NT2/D1 (cell line): ENCODE measurements around the gene EDAR.

Source experiments
- DNase-seq: peaks from one replicate; pipeline ENCODE4 v3.0.0-alpha.2; 2011; ENCODE audit warnings: low read depth, low spot score
- H3K27me3 ChIP-seq: 2 replicates; pipeline ENCODE4 v1.6.0; 2011; ENCODE audit warnings: mild to moderate bottlenecking; ENCODE audit not compliant: insufficient read length, insufficient read depth
- H3K36me3 ChIP-seq: 2 replicates; pipeline ENCODE4 v1.6.1; 2011; ENCODE audit warnings: mild to moderate bottlenecking, low read length, mixed read lengths; ENCODE audit not compliant: insufficient read depth, insufficient read length
- H3K4me1 ChIP-seq: 2 replicates; pipeline ENCODE4 v1.5.1; 2011; ENCODE audit not compliant: insufficient read depth, insufficient read length
- H3K4me3 ChIP-seq: 2 replicates; pipeline ENCODE4 v1.5.1; 2011; ENCODE audit warnings: low read depth; ENCODE audit not compliant: insufficient read length
- H3K9ac ChIP-seq: 2 replicates; pipeline ENCODE4 v1.6.0; 2011; ENCODE audit warnings: low read depth; ENCODE audit not compliant: insufficient read length
- H3K9me3 ChIP-seq: 2 replicates; pipeline ENCODE4 v1.5.1; 2011; ENCODE audit warnings: mild to moderate bottlenecking, low read length; ENCODE audit not compliant: insufficient read depth
- SUZ12 ChIP-seq: IDR thresholded peaks from 2 replicates; pipeline ENCODE4 v1.6.1; 2011; ENCODE audit not compliant: insufficient read length, insufficient read depth; ENCODE audit errors: extremely low read depth
- YY1 ChIP-seq: IDR thresholded peaks from 2 replicates; pipeline ENCODE4 v1.6.1; 2011; ENCODE audit not compliant: insufficient read length, insufficient read depth
- ZNF274 ChIP-seq: IDR thresholded peaks from 2 replicates; pipeline ENCODE4 v1.6.1; 2011; ENCODE audit warnings: mild to moderate bottlenecking, low read depth, low read length

EDAR gene

DNA sequence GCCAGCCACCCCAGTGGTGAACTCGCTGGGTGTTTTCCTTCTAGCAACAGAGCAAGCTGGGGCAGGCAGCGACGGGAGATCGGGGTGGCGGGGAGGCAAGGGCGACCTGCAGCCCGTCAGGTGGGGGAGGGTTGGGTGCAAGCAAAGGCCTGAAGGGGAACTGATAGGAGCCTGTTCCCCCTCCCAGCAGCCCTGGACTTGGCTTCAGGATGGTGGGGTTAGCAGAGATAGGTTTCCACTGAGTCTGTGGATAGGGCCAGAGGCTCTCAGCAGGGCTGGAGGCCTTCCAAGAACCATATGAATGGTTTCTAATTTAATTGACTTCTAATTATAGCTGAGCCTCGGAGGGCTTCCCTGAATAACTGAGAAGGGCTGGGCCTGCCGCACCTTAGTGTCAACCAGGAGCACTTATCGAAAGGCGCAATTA lies 55.3 kb downstream of the EDAR start:
- H3K27me3 ChIP-seq = no peaks in the 10 kb centered on the region

DNA sequence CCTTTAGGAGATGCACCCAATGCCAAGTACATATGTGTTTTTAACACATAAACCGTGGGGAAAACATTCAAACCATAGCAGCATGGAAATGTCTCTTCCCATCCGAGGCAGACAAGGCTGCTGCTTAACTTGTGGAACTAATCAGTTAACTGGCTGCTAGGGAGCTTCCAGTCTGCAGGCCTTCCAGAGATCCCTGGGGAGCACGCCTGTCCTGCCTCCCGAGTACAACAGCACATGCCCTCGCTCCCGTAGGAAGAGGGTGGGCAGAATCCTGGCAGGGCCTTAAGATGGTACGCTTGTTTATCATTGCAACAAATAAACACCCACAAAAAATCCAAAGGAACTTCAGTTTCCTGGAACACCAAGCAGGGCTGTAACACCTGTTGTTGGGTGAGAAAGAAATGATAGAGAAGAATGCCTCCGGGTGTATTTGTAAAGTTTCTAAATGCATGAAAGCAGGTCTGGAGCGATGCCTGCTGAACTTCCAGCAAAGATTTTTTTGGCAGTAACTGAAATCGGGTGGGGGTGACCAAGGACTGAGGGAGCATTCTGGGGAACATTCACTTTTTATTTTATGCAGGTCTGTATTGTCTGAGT lies 56.2 kb downstream of the EDAR start:
- H3K27me3 ChIP-seq = no peaks in the 10 kb centered on the region
- TF ChIP-seq ZNF274 (no peak), SUZ12 (no peak), YY1 (no peak)

More for the DNA sequence above, 55.3 kb downstream of the EDAR start:
- Histone ChIP-seq H3K4me1 (peaks cover 13% of the 10 kb centered on the region), H3K9me3 (no peaks in the 10 kb centered on the region), H3K9ac (no peak overlapping the region), H3K36me3 (no peaks in the 10 kb centered on the region), H3K4me3 (no peak overlapping the region)
- TF ChIP-seq YY1 (no peak), SUZ12 (no peak), ZNF274 (no peak)
- no peak for DNase-seq

DNA sequence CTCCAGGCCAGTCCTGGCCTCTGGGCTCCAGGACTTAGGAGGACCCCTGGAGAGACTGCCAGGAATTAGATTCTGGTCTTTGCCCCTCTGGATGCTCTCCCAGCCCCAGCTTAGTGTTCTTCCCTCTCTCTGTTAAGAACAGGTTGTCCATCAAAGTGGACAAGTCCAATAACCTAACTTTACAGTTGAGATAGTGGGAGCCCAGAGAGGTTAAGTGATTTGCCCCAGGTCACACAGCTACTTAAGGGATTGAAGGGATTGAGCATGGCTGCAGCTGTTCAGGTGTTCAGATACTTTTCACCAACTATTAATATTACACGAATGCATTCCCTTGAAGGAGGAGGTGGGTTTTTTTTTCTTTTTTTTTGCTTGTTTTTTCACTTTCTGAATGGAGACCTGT lies 57.6 kb downstream of the EDAR start:
- DNase-seq = no peak
- Histone ChIP-seq H3K9ac (no peak overlapping the region), H3K4me1 (peaks cover 16% of the 10 kb centered on the region), H3K36me3 (no peaks in the 10 kb centered on the region), H3K9me3 (no peaks in the 10 kb centered on the region), H3K27me3 (no peaks in the 10 kb centered on the region), H3K4me3 (no peak overlapping the region)
- no peak for TF ChIP-seq YY1
- no peak for TF ChIP-seq ZNF274
- no peak for TF ChIP-seq SUZ12

More for the DNA sequence above, 56.2 kb downstream of the EDAR start:
- Histone ChIP-seq H3K9me3 (no peaks in the 10 kb centered on the region), H3K36me3 (no peaks in the 10 kb centered on the region), H3K9ac (no peak overlapping the region), H3K4me1 (peaks cover 13% of the 10 kb centered on the region), H3K4me3 (no peak overlapping the region)
- DNase-seq = no peak

DNA sequence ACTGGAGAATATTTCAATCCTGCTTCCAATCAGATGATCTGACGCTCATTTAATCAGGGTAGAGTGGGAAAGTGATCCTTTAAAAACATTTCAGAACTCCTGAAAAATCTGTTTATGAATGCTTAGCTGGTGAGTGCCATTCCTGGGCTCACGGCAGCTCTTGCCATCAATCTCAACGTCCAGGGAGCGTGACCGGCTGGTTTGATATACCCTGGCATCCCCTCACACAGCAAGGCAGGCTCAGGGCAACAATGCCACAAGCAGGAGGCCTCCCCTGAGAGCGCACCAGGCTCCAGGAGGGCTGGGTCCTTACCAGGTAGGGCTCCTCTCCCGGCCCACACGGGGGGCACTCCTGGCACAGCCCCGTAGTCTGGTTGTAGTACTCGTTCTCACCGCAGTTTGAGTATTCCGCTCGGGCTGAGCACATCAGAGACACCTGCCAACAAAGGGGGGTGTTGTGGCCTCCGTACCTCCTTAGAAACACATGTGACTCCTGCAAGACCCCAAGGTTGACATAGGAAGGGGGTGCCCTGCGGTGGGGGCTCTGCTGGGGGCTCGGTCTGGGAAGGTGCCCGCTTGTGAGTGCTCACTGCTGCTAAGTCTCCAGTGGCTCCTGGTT lies 59.1 kb downstream of the EDAR start:
- Histone ChIP-seq H3K9ac (no peak overlapping the region), H3K4me3 (no peak overlapping the region), H3K27me3 (no peaks in the 10 kb centered on the region), H3K4me1 (peaks cover 16% of the 10 kb centered on the region), H3K9me3 (no peaks in the 10 kb centered on the region), H3K36me3 (no peaks in the 10 kb centered on the region)
- DNase-seq = no peak
- no peak for TF ChIP-seq SUZ12
- no peak for TF ChIP-seq YY1
- TF ChIP-seq ZNF274 = no peak

DNA sequence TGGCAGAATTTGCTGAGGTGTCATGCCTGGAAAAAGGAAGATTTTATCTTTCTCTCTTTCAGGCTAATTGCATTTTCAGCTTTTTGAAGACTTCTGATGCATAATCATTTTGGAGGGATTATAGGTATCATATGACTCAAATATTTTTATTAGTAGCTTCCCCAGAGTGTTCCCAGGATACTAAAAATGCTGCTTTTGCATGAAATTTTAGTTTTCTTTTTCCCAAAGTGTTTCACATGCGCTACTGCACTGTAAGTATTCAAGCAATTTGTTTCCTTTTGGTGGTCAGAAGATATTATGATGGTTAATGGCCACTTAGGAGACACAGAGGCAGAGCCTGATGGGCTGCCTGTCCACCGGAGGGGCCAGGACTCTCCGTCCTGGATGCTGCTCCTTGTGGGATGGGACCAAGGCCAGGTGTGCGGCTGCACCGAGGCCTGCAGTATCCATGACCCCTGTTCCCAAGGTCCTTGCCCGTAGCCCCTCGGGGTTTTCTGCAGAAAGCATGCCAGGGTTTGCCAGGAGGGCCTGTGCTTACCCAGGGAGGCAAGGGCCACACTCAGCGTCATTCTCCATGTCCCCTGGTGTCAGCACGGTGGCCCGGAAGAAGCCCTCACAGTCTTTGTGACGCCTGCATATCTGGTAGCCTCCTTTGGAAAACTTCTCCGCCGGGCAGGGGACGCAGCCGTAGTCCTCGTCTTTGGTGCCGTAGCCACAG lies 60.2 kb downstream of the EDAR start:
- Histone ChIP-seq H3K27me3 (no peaks in the 10 kb centered on the region), H3K4me1 (peaks cover 16% of the 10 kb centered on the region), H3K9me3 (no peaks in the 10 kb centered on the region), H3K9ac (no peak overlapping the region), H3K36me3 (no peaks in the 10 kb centered on the region), H3K4me3 (no peak overlapping the region)
- DNase-seq = no peak
- TF ChIP-seq YY1 = no peak
- no peak for TF ChIP-seq SUZ12
- no peak for TF ChIP-seq ZNF274

DNA sequence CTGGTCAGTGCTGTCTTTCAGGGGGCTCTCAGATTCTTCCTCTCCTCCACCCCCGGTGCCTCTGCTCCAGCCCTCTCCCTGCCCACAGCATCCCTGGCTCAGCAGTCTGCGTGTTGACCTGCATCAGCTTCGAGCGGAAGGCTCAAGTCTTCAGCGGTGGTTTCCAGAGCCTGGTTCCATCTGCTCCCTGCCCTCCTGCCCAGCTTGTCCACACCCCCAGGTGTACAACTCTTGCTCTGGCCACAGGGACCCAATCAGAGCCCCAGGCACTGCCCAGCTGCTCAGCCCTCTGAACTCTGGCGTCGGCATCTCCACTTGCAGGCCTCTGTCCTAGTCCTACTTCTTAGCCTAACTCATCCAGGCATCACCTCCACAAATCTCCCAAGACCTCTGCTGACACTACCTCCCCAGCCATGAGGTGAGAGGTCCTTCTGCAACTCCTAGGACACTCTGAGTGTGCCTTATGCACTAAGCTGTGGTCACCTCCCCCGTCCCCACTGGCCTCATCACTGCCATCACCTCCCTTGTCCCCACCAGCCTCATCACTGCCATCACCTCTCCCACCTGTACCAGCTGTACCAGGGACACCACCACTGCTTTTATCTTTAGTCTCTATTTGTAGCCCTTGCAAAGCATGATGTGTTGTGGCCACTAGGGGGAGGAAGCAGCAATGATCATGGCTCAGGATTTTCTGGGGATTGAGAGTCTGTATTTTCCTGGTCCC lies 60.9 kb downstream of the EDAR start:
- peak; percentile 49 for DNase-seq
- H3K9ac ChIP-seq = no peak overlapping the region
- TF ChIP-seq ZNF274 (no peak), SUZ12 (no peak), YY1 (no peak)
- no peaks in the 10 kb centered on the region for H3K9me3 ChIP-seq
- no peaks in the 10 kb centered on the region for H3K27me3 ChIP-seq
- no peaks in the 10 kb centered on the region for H3K36me3 ChIP-seq
- H3K4me1 ChIP-seq = peaks cover 11% of the 10 kb centered on the region
- no peak overlapping the region for H3K4me3 ChIP-seq
